NB4 (cell line): ENCODE data around the gene SLC25A21.
"Not testable (repeated sequence)": the region's sequence is repeated elsewhere in the genome, so short reads cannot be mapped to it uniquely, and the experiment has no call there.

ENCODE experiments used
- DNase-seq: peaks from one replicate; pipeline ENCODE4 v3.0.0; 2010; ENCODE audit warnings: low read depth
- H3K4me3 ChIP-seq: one replicate; pipeline ENCODE4 v1.5.1; 2011; ENCODE audit warnings: mild to moderate bottlenecking, low read depth, low read length, moderate library complexity
- MAX ChIP-seq: IDR thresholded peaks from 2 replicates; pipeline ENCODE4 v1.6.1; 2011; ENCODE audit warnings: low read depth, low read length
- MYC ChIP-seq: IDR thresholded peaks from 2 replicates; pipeline ENCODE4 v1.6.1; 2011; ENCODE audit warnings: low read depth, low read length
- POLR2A ChIP-seq: IDR thresholded peaks from 2 replicates; pipeline ENCODE4 v1.6.1; 2011; ENCODE audit warnings: mild to moderate bottlenecking; ENCODE audit not compliant: insufficient read length; ENCODE audit errors: extremely low read depth
- TF ChIP-seq, protein P1 (sequence below): IDR thresholded peaks from one replicate; pipeline ENCODE4 v1.5.1; 2012; ENCODE audit warnings: low read depth, low read length

Gene SLC25A21

GRCh38 chr14:37197421-37198272 lies 25.2 kb upstream of the SLC25A21 start, which contains the start of gene MIPOL1:
Gene MIPOL1 (plus strand): TSS chr14:37197937. CDS start chr14:37247889, 49,952 bp downstream.
- no peak within 1 kb of the TSS for H3K4me3 ChIP-seq
- TF ChIP-seq, protein P1, sequence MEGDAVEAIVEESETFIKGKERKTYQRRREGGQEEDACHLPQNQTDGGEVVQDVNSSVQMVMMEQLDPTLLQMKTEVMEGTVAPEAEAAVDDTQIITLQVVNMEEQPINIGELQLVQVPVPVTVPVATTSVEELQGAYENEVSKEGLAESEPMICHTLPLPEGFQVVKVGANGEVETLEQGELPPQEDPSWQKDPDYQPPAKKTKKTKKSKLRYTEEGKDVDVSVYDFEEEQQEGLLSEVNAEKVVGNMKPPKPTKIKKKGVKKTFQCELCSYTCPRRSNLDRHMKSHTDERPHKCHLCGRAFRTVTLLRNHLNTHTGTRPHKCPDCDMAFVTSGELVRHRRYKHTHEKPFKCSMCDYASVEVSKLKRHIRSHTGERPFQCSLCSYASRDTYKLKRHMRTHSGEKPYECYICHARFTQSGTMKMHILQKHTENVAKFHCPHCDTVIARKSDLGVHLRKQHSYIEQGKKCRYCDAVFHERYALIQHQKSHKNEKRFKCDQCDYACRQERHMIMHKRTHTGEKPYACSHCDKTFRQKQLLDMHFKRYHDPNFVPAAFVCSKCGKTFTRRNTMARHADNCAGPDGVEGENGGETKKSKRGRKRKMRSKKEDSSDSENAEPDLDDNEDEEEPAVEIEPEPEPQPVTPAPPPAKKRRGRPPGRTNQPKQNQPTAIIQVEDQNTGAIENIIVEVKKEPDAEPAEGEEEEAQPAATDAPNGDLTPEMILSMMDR, result no peak
- no peak for TF ChIP-seq POLR2A
- no peak for TF ChIP-seq MAX
- no peak for TF ChIP-seq MYC
- no peak for DNase-seq

DNA sequence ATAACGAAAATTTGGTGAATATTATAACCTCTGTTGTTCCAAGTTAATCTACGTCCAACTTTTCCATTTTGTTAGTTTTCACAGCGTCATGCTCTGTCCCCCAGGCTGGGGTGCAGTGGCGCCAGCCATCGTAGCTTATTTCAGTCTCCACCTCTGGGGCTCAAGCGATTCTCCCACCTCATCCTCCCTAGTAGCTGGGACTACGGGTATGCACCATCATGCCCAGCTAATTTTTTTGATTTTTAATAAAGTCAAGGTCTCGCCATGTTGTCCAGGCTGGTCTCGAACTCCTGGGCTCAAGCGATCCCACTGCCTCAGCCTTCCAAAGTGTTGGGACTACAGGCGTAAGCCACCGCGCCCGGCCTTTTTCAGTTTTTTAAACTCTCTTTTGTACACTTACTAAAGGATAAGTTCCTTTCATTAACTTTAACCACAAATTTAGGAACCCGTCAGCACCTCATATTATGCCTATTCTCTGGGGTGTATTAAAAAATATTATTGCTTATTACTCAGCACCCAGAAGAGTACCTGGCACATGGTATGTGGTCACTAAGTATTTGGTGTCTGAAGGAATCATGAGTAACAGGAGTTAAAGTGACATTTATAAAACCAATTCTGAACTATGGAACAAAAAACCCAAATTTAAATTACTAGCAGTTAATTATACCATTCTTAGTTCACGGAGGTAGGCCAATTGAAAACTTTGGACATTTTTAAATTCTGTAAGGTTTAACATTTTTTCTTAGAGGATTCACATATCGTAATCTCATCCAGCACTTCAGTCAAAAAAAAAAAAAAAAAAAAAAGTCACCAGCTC lies 24.4 kb upstream of the SLC25A21 start:
- TF ChIP-seq POLR2A (no peak), MYC (no peak), MAX (no peak)
- H3K4me3 ChIP-seq, result no peak overlapping the region
- DNase-seq, result no peak

- no peak overlapping the region for H3K4me3 ChIP-seq
- DNase-seq, result no peak
- TF ChIP-seq POLR2A, result no peak
These were observed 22.9 kb upstream of the SLC25A21 start for GRCh38 chr14:37195327-37195726.

GRCh38 chr14:37194698-37195097 lies 22.3 kb upstream of the SLC25A21 start:
- H3K4me3 ChIP-seq, result no peak overlapping the region
- TF ChIP-seq MYC (no peak), MAX (no peak), POLR2A (no peak)
- TF ChIP-seq, protein P1, result no peak
- no peak for DNase-seq

DNA sequence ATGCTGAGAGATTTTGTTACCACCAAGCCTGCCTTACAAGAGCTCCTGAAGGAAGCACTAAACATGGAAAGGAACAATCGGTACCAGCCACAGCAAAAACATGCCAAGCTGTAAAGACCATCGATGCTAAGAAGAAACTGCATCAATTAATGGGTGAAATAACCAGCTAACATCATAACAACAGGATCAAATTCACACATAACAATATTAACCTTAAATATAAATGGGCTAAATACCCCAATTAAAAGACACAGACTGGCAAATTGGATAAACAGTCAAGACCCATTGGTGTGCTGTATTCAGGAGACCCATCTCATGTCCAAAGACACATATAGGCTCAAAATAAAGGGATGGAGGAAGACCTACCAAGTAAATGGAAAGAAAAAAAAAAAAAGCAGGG lies 17.3 kb upstream of the SLC25A21 start:
- H3K4me3 ChIP-seq, DNase-seq: not testable (repeated sequence)

GRCh38 chr14:37187840-37188577 lies 15.6 kb upstream of the SLC25A21 start:
- not testable (repeated sequence) for H3K4me3 ChIP-seq, DNase-seq

DNA sequence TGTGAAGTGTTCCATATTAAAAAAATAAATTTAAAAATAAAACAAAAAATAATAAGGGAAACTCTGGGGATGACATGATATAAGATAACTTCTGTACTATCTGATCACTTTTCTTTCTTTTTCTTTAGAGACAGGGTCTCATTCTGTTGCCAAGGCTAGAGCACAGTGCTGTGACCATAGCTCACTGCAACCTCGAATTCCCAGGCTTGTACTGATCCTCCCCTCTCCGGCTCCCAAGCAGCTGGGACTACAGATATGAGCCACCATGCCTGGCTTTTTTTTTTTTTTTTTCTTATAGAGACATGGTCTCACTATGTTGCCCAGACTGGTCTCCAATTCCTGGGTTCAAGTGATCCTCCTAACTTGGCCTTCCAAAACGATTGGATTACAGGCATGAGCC lies 14.9 kb upstream of the SLC25A21 start:
- no peak for TF ChIP-seq POLR2A
- TF ChIP-seq, protein P1, result no peak
- no peak for DNase-seq
- no peak overlapping the region for H3K4me3 ChIP-seq
